ENCODE measurements around the gene GPR139. TPM values are rescaled to one million over a fixed set of nuclear protein-coding genes. Genes with fewer than 3 reads are reported as not detected.

GPR139 gene
- total RNA-seq, 1 donor from 2014 or later: not detected

DNA sequence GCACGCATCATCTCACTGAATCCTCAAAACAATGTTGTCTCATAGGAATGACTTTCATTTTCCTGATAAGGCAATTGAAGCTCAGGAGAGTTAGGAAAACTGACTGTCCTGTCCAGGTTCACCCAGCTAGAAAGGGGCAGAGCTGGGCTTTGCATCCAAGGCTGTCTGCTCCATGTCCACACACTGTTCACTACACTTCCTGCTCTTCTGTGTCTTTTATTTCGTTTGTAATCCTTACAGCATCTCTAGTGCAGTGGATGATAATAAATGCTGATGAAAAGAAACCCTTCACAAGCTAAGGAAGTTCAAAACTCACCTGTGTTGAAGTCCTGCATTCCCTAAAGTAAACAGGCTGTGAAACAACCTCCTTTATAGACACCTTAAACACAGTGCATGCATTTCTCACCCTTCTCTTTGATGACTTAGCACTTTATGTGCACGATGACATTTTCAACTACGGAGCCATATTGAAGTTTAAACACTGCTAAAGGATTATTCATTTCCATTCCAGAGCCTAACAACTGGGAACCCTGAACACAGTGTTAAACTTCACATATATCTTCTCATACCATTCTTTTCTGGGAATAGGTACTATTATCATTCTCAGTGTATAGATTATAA lies 31.0 kb upstream of the GPR139 start:
- Mint-ChIP-seq H3K27me3 (no peaks in the 10 kb centered on the region), H3K9me3 (no peaks in the 10 kb centered on the region), H3K36me3 (ENCODE audit: low read depth) (no peaks in the 10 kb centered on the region), H3K4me1 (no peaks in the 10 kb centered on the region), H3K27ac (no peak overlapping the region), H3K4me3 (no peak overlapping the region)
- no peak for ATAC-seq (ENCODE audit: low read depth)
- ChIA-PET POLR2A (no interaction called here), CTCF (no interaction called here)
- intact Hi-C loops (cut with micrococcal nuclease): no loop called here
- no peak for DNase-seq
- TF ChIP-seq, protein P1, sequence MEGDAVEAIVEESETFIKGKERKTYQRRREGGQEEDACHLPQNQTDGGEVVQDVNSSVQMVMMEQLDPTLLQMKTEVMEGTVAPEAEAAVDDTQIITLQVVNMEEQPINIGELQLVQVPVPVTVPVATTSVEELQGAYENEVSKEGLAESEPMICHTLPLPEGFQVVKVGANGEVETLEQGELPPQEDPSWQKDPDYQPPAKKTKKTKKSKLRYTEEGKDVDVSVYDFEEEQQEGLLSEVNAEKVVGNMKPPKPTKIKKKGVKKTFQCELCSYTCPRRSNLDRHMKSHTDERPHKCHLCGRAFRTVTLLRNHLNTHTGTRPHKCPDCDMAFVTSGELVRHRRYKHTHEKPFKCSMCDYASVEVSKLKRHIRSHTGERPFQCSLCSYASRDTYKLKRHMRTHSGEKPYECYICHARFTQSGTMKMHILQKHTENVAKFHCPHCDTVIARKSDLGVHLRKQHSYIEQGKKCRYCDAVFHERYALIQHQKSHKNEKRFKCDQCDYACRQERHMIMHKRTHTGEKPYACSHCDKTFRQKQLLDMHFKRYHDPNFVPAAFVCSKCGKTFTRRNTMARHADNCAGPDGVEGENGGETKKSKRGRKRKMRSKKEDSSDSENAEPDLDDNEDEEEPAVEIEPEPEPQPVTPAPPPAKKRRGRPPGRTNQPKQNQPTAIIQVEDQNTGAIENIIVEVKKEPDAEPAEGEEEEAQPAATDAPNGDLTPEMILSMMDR (IDR thresholded peaks at IDR 0.05): no peak

DNA sequence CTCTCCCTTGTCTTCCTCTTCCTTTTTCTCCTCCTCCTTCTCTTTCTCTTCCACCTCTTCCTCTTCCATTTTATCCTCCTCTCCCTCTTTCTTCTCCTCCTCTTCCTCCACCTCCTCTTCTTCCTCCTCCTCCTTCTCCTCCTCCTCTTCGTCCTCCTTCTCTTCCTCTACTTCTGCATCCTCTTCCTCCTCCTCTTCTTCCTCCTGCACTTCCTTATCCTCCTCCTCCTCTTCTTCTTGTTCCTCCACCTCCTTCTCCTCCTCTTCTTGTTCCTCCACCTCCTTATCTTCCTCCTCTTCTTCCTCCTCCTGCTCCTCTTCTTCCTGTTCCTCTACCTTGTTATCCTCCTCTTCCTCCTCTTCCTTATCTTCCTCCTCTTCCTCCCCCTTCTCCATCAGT lies 28.8 kb upstream of the GPR139 start:
- Mint-ChIP-seq H3K4me1 (no peaks in the 10 kb centered on the region), H3K4me3 (no peak overlapping the region), H3K9me3 (peaks cover 5% of the 10 kb centered on the region), H3K27me3 (peaks cover 4% of the 10 kb centered on the region), H3K27ac (no peak overlapping the region), H3K36me3 (ENCODE audit: low read depth) (no peaks in the 10 kb centered on the region)
- CTCF ChIA-PET: no interaction called here
- POLR2A ChIA-PET: no interaction called here
- no peak for ATAC-seq (ENCODE audit: low read depth)
- TF ChIP-seq, protein P1 (IDR thresholded peaks at IDR 0.05): no peak
- intact Hi-C loops (cut with micrococcal nuclease): no loop called here
- no peak for DNase-seq

DNA sequence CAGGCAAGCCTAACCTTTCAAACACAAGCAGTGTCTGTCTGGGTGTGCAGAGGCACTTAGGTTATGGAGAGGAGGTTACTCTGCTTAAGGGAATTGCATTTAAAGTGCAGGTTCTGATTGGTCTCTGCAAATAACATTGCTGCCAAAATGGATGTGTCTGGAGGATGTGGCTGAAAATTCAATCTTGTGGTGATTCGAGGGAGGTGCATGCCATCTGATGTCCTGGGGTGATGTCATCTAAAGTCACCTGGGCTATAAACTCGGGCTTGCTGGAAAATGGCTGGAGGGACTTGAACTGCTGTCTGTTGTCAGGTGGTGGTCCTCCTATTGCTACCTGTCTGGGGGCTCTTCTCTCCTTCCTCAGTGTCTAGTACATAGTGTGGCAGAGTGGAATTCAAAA lies 28.3 kb upstream of the GPR139 start:
- ChIA-PET CTCF (no interaction called here), POLR2A (no interaction called here)
- Mint-ChIP-seq H3K4me3 (no peak overlapping the region), H3K9me3 (peaks cover 5% of the 10 kb centered on the region), H3K27ac (no peak overlapping the region), H3K4me1 (no peaks in the 10 kb centered on the region), H3K36me3 (ENCODE audit: low read depth) (no peaks in the 10 kb centered on the region), H3K27me3 (peaks cover 4% of the 10 kb centered on the region)
- ATAC-seq (ENCODE audit: low read depth): no peak
- DNase-seq: no peak
- intact Hi-C loops (cut with micrococcal nuclease): no loop called here
- TF ChIP-seq, protein P1 (IDR thresholded peaks at IDR 0.05): no peak

DNA sequence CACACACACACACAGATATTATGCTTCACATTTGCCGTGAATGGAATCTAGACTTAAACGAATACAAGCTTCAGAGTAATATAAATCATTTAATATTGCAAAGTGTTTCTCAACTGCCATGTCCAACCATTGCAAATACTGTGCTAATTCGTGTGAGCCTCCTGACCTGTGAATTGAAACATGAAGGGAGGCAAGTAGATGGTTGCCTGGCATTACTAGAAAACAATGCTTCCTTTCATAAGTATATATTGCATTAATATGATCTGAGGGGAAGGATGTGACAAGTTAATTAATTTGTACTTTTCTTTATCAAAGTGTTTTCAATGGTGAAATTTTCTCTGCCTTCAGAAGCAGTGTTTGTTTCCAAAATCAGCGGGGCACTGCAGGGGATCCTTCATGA lies 25.7 kb upstream of the GPR139 start:
- DNase-seq: no peak
- intact Hi-C loops (cut with micrococcal nuclease): no loop called here
- CTCF ChIA-PET: no interaction called here
- TF ChIP-seq, protein P1 (IDR thresholded peaks at IDR 0.05): no peak
- H3K27ac Mint-ChIP-seq: no peak overlapping the region
- H3K36me3 Mint-ChIP-seq (ENCODE audit: low read depth): no peaks in the 10 kb centered on the region
- no peak for ATAC-seq (ENCODE audit: low read depth)
- peaks cover 5% of the 10 kb centered on the region for H3K9me3 Mint-ChIP-seq
- peaks cover 6% of the 10 kb centered on the region for H3K27me3 Mint-ChIP-seq
- H3K4me1 Mint-ChIP-seq: no peaks in the 10 kb centered on the region
- H3K4me3 Mint-ChIP-seq: no peak overlapping the region
- POLR2A ChIA-PET: no interaction called here

DNA sequence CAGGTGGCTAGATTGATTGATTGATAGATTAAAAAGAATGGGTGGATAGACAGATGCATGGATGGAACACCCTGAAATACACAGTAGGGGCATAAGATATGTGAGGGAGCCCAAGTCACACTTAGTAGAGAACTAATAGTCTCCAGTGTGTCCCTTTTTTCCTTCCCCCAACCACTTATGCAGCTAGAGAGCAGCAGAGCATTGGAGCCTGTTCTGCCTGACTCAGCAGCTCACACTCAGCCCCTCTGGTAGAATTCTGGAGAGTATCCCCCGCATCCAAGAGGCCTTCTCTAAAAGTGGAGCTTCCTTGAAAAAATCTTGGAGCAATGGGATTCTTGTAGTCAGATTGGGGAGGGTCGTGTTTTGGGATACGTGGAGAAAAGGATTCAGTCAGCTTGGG lies 20.5 kb upstream of the GPR139 start:
- no peak for ATAC-seq (ENCODE audit: low read depth)

More for the DNA sequence above, 20.5 kb upstream of the GPR139 start:
- no peak for DNase-seq
- Mint-ChIP-seq H3K27me3 (peaks cover 6% of the 10 kb centered on the region), H3K4me3 (no peak overlapping the region), H3K9me3 (peaks cover 7% of the 10 kb centered on the region), H3K4me1 (no peaks in the 10 kb centered on the region), H3K27ac (no peak overlapping the region), H3K36me3 (ENCODE audit: low read depth) (no peaks in the 10 kb centered on the region)
- intact Hi-C loops (cut with micrococcal nuclease): no loop called here
- TF ChIP-seq, protein P1 (IDR thresholded peaks at IDR 0.05): no peak
- POLR2A ChIA-PET: no interaction called here
- CTCF ChIA-PET: no interaction called here

All from activated B cell treated with CpG ODN at 0.5 μM for 24 hours (primary cell).